GM19043 (cell line): ENCODE data around the gene SLC3A2.
"Not testable (repeated sequence)": the region's sequence is repeated elsewhere in the genome, so short reads cannot be mapped to it uniquely, and the experiment has no call there.

Source experiments
- ATAC-seq: cut with Tn5 transposase; IDR thresholded peaks from one replicate; pipeline ENCODE4 v1.9.1; 2021; ENCODE audit warnings: low read depth; ENCODE audit not compliant: unreplicated experiment

SLC3A2 gene

GRCh38 chr11:62880803-62881578 lies at the start of gene SLC3A2:
Gene SLC3A2, plus strand, starts transcription at chr11:62880896. Its CDS starts 128 bp downstream, at chr11:62881024.
- ATAC-seq, result peak; percentile 80

GRCh38 chr11:62830904-62831519 lies 49.7 kb upstream of the SLC3A2 start:
- no peak for ATAC-seq

GRCh38 chr11:62831520-62832335 lies 49.0 kb upstream of the SLC3A2 start, which contains the start of gene STX5:
Gene STX5, minus strand, starts transcription at chr11:62832051. Its CDS starts 808 bp downstream, at chr11:62831243.
- peak; percentile 79 for ATAC-seq

GRCh38 chr11:62832336-62833234 lies 48.1 kb upstream of the SLC3A2 start, which contains the start of gene TEX54:
Gene TEX54, minus strand, starts transcription at chr11:62832841.
- peak; percentile 9 for ATAC-seq

- ATAC-seq, result no peak
Observed at GRCh38 chr11:62835336-62835735, 45.4 kb upstream of the SLC3A2 start.

GRCh38 chr11:62839050-62839945 lies 41.4 kb upstream of the SLC3A2 start, which contains the start of gene WDR74:
Gene WDR74, minus strand, starts transcription at chr11:62839590. Its CDS starts 20 bp downstream, at chr11:62839570.
- ATAC-seq, result peak; percentile 41

- not testable (repeated sequence) for ATAC-seq
Observed at GRCh38 chr11:62840721-62841360, 39.9 kb upstream of the SLC3A2 start.

- ATAC-seq, result peak; percentile 54
Observed at GRCh38 chr11:62841361-62842170, 39.1 kb upstream of the SLC3A2 start.

GRCh38 chr11:62842171-62842741 lies 38.4 kb upstream of the SLC3A2 start:
- ATAC-seq, result no peak

- not testable (repeated sequence) for ATAC-seq
Observed at GRCh38 chr11:62842891-62843290, 37.8 kb upstream of the SLC3A2 start.

GRCh38 chr11:62843466-62843865 lies 37.2 kb upstream of the SLC3A2 start:
- ATAC-seq, result no peak

GRCh38 chr11:62844154-62844553 lies 36.5 kb upstream of the SLC3A2 start:
- no peak for ATAC-seq

GRCh38 chr11:62846177-62846576 lies 34.5 kb upstream of the SLC3A2 start:
- ATAC-seq, result no peak

GRCh38 chr11:62847767-62848314 lies 32.9 kb upstream of the SLC3A2 start:
- ATAC-seq, result no peak

GRCh38 chr11:62850911-62851806 lies 29.5 kb upstream of the SLC3A2 start:
- ATAC-seq, result no peak
